Measurements from ENCODE around the gene PACRG.

DNA sequence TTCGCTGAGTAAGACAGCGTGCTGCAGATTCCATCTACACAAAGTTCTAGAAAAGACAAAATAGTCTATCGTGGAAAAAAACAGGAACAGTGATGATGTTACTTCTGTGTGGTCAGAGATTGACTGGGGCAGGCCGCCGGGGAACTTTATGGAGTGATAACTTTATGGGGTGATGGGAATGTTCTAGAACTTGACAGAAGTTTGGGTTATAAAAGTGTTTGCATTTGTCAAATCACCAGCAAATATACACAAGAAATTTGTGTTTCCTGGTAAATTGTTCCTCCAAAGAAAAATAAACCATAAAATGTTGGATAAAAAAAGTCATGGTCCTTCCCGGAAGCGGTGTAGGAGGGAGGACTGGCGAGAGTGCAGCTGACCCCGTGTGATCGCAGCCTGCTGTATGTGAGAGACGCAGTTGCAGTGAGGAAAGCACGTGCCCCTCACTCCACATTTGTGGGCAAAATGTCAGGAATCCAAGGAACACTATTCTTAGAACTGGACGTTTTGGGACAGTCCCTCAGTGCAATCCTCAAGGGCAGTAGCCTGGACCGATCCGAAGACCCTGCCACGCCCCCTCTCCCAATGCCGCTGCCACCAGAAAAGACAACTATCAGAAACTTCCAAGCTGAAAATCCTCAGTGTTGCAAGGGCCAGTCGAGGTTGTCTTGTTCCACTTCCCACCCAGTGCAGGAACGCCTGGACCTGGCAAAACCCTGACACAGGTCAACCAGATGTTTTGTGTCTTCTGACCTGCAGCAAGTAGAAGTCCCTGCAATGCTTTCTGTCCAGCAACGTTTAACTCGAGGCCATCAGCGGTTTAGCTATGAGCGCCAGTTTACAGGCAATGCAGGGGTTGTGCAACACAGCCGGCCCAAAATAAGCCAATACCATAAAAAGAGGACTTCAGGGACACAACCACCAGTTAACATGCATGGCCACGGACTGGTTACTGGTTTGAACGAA lies 606.2 kb downstream of the PACRG start:
- no peak for TF ChIP-seq EZH2phosphoT487 (IDR thresholded peaks at IDR 0.05; ENCODE audit: insufficient read depth, low read depth)
- no peak for TF ChIP-seq EZH2 (IDR thresholded peaks at IDR 0.05; ENCODE audit: insufficient read depth, poor library complexity, severe bottlenecking)
